Endothelial cell of umbilical vein (primary cell): ENCODE results near the gene GRIA4.

ENCODE experiments used
- EZH2 ChIP-seq: IDR thresholded peaks from 2 replicates; pipeline ENCODE4 v1.6.1; 2012; ENCODE audit warnings: borderline replicate concordance, low read depth, mild to moderate bottlenecking, moderate library complexity, low read length, inconsistent platforms; ENCODE audit not compliant: severe bottlenecking
- GATA2 ChIP-seq: IDR thresholded peaks from 2 replicates; pipeline ENCODE4 v1.7.0; 2011; ENCODE audit warnings: low read depth, mild to moderate bottlenecking, moderate library complexity, mixed read lengths, low read length; ENCODE audit not compliant: insufficient read length, insufficient read depth
- POLR2A ChIP-seq: IDR thresholded peaks from 2 replicates; pipeline ENCODE4 v1.6.1; 2012; ENCODE audit warnings: low read depth, mild to moderate bottlenecking, control low read depth, low read length
- POLR2AphosphoS5 ChIP-seq: IDR thresholded peaks from 2 replicates; pipeline ENCODE4 v1.6.1; 2012; ENCODE audit warnings: low read depth, mild to moderate bottlenecking, control low read depth, low read length, moderate library complexity; ENCODE audit not compliant: insufficient read depth
- TF ChIP-seq, protein P1 (sequence below), 2 donors: IDR thresholded peaks; 1 replicate in 1 of 2; 2 replicates in 1 of 2; pipeline ENCODE4 v1.5.1; 2011; ENCODE audit warnings: low read length in 2 of 2, mild to moderate bottlenecking in 2 of 2, moderate library complexity in 2 of 2, control low read depth in 1 of 2, inconsistent platforms in 1 of 2, low read depth in 1 of 2; ENCODE audit not compliant: insufficient read depth in 1 of 2; ENCODE audit errors: extremely low read depth in 1 of 2

GRCh38 chr11:106011481-106011880 lies 401.6 kb downstream of the GRIA4 start:
- TF ChIP-seq POLR2A (no peak), EZH2 (no peak), GATA2 (no peak), POLR2AphosphoS5 (no peak)
- TF ChIP-seq, protein P1, sequence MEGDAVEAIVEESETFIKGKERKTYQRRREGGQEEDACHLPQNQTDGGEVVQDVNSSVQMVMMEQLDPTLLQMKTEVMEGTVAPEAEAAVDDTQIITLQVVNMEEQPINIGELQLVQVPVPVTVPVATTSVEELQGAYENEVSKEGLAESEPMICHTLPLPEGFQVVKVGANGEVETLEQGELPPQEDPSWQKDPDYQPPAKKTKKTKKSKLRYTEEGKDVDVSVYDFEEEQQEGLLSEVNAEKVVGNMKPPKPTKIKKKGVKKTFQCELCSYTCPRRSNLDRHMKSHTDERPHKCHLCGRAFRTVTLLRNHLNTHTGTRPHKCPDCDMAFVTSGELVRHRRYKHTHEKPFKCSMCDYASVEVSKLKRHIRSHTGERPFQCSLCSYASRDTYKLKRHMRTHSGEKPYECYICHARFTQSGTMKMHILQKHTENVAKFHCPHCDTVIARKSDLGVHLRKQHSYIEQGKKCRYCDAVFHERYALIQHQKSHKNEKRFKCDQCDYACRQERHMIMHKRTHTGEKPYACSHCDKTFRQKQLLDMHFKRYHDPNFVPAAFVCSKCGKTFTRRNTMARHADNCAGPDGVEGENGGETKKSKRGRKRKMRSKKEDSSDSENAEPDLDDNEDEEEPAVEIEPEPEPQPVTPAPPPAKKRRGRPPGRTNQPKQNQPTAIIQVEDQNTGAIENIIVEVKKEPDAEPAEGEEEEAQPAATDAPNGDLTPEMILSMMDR (IDR thresholded peaks at IDR 0.05; ENCODE audit: extremely low read depth in 1 of 2, insufficient read depth in 1 of 2, low read depth in 1 of 2, low read length in 2 of 2): no peak
